Measurements from ENCODE around the gene DGKG.

The DGKG gene

GRCh38 chr3:186273586-186273985 is 88.4 kb downstream of the DGKG start:
- DNase-seq (ENCODE audit: low read depth), result no peak

DNA sequence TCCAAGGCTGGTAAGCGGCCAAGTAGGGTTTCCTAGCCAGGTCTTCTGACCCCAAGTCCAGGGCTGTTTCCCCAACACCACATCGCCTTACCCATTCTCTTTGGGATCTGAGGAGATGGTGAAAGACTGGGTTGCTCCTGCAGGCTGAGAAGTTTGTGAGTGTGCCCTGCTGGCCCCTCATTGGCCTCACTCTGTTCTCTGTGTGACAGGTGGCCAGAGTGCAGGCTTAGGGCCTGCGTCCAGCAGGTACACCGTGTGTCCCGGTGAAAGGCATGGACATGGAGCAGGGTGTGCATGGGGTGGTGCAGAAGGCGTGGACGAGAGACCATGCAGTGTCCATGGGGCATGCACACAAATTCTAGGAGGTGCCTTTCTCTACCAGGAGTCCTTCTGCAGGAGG is 91.3 kb downstream of the DGKG start:
- no peak for DNase-seq (ENCODE audit: low read depth)

DNA sequence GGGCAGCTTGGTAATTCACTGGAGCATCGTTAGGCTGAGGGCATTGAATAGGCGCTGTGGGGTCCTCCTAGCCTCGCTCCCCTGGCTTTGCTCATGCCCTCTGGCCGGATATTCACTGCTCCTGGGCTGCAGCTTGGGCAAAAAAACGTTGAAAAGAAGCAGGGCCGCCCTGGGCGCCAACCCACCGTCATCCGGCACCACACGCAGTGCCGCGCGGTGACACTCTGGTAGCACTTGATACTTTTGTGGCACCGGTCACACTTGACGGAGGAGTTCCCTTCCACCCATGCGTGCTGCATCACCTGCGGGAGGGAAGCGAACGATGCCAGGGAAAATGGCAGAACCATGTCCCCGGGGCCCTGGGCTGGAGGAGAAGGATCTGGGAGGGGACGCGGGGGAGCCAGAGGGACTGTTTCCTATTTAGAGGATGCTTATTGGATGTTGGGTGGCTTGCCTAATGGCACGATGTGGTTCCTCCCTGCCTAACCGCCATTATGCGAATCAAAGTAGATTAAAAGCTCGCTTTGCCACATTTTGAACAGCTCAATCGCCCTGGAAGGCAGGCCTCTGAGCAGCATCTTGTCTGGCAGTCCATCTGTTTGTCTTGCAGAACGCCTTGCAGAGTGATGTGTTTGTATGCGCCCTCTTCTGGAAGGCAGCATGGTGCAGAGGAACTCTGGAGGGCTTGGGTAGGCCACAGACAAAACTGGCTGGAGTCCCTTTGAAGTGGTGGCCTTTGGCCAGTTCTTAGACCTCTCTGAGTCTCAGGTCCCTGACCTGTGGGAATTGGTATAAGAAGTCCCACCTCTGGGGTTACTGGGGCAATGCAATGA is 93.2 kb downstream of the DGKG start:
- no peak for DNase-seq (ENCODE audit: low read depth)

- DNase-seq (ENCODE audit: low read depth), result no peak
These were observed 94.3 kb downstream of the DGKG start for GRCh38 chr3:186267758-186268157.

GRCh38 chr3:186264608-186265400 is 97.2 kb downstream of the DGKG start:
- no peak for DNase-seq (ENCODE audit: low read depth)

- DNase-seq (ENCODE audit: low read depth), result no peak
These were observed 100.4 kb downstream of the DGKG start for GRCh38 chr3:186261638-186262037.

- DNase-seq (ENCODE audit: low read depth), result no peak
These were observed 101.3 kb downstream of the DGKG start for GRCh38 chr3:186260726-186261125.

DNA sequence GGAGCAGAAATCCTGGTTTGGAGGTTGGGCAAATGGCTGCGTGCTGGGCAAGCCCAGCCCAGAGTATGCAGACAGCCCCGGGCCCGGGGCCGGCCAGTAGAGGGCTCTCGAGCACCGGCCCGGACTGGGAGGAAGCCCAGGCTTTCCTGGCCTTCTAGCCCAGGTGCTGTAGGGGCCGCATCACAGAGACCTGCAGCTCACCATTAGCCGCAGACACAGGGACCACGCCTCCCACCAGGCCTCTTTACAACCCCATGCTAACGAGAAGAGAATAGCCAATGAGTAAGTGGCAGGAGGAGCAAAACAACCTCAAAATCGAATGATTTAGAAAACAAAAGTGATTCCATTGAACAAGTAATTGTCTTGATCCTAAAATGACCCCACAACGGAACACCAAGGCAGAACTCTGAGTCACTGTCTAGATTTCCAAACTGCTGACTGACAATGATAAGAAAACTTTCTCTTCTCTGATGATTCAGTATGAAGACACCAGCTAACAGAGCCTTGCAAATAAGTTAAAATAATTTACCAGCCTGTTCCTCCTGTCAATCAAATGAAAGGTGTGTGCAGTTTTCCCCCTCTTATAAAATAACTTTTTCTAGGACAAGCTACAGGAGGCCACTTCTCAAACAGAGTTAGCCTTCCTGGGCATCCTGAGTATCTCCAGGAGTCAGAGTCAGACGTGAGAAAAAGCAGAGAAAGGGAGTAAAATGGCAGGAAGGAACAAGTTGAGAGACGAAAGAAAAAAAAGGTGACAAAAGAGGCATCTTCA is 102.2 kb downstream of the DGKG start:
- DNase-seq (ENCODE audit: low read depth), result peak; percentile 46

- no peak for DNase-seq (ENCODE audit: low read depth)
These were observed 103.1 kb downstream of the DGKG start for GRCh38 chr3:186258968-186259367.

DNA sequence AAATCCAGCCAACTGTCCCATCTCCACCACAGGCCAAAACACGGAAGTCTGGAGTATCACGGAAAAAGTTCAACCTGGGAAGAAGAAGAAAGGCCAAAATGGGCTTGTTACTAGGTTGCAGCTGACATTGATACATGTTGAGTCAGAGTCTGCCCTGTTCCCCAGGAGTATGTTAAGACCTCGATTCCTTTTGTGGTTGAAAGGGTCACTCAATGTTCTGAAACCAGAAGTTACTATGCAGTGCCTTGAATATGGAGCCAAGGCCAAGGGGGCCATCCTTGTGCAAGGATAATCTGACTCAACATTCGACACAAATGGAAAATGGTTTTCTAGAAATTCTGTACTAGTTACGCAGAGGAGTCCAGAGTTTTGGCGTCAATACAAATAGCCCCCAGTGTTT is 104.2 kb downstream of the DGKG start:
- DNase-seq (ENCODE audit: low read depth), result no peak

- DNase-seq (ENCODE audit: low read depth), result no peak
These were observed 106.2 kb downstream of the DGKG start for GRCh38 chr3:186255703-186256331.

DNA sequence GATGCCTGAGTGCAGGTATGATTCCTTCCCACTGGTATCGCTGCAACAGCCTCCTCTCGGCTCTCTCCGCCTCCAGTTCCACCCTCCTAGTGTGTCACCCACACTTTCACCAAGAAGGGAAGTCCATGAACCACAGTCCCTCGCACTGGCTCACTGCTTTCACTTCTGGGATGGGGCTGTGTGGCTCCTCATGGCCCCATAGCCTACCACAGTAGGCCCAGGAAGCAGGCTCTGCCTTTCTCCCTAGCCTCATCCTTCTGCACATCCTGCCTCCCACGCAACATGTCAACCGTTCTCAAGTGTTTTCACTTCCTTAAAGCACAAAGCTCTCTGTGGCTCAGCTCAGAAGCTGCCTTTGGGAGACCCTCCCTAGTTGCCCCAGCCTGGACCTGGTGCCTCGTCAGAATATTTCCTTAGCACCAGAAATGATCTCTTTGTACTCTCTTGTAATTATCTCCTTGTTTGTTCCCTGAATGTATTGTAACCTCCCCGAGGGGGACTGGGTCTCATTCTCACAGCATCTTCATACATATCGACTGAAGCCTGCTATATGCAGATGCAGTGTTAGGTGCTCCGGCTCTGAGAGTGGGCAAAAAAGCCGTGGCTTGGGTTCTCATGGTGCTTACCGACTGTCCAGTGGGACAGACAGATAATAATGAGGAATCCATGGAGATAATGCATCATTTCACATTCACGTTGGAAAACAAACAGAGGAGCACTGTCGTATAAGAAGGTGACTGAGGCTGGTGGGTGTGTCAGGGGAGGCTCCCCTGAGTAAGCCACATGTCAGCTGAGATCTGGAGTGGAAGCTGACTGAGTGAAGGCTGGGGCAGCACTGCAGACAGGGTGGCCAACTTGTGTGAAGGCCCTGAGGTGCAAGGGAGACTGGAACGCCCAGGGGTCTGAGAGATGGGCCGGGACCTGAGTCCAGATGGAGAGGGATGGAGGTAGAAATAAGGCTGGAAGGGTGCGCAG is 107.1 kb downstream of the DGKG start:
- no peak for DNase-seq (ENCODE audit: low read depth)

GRCh38 chr3:186251948-186252619 is 110.0 kb downstream of the DGKG start:
- DNase-seq (ENCODE audit: low read depth), result no peak

DNA sequence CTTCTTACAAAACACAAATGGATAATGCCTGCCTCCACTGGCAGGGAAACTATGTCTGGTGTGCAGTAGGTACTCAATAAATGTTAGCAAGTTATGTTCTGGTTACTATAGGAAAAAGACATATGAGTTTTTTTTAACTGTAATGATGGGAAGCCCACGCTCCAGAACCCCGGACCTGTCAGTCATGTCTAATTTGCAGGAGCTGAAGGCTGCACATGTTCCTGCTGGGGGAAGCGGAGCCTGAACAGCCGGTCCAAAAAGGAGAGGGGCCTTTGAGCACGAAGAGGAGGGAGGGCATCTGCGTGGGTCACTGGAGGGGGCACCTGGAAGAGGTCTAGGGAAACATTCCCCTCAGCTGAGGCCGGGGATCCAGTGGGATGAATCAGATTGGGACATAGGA is 113.2 kb downstream of the DGKG start:
- DNase-seq (ENCODE audit: low read depth), result no peak

GRCh38 chr3:186247821-186248814 is 113.9 kb downstream of the DGKG start:
- no peak for DNase-seq (ENCODE audit: low read depth)

DNA sequence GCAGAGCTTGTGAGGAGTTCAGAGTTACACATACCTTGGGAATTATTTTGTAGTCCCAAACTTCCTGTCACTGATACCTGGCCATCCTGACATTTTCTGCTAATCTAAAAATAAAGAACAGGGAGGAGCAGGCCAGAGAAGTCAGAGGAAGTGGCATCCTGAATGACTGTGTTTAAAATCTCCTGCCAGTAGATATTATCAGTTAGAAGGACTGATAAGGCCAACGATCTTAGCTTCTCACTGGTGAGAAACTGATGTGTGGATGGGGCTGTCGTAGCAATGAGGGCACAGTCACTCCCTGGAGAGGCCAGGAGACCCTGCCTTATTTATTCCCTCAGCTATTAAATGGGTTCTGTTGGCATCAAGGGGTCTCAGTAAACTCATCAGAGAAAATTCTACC is 115.1 kb downstream of the DGKG start:
- no peak for DNase-seq (ENCODE audit: low read depth)

- no peak for DNase-seq (ENCODE audit: low read depth)
These were observed 118.0 kb downstream of the DGKG start for GRCh38 chr3:186244016-186244415.

GRCh38 chr3:186241910-186242821 is 119.9 kb downstream of the DGKG start:
- DNase-seq (ENCODE audit: low read depth), result no peak

Measured in activated T-helper 1 cell treated with Interleukin-2 at 50 U/mL for 16 hours (primary cell).